ENCODE measurements around the gene GRIK4. TPM values are rescaled to one million over a fixed set of nuclear protein-coding genes. Genes with fewer than 3 reads are reported as not detected.

The GRIK4 gene
- total and polyA plus RNA-seq, 2 donors from 2014 or later = 0.25 TPM; not detected in 1

GRCh38 chr11:120768949-120769348 is 257.4 kb downstream of the GRIK4 start:
- DNase-seq (no peak), FAIRE-seq (no peak)
- no peak overlapping the region for H3K4me3 ChIP-seq (ENCODE audit: low read length in 3 of 3)
- TF ChIP-seq CTCF (IDR thresholded peaks at IDR 0.05; ENCODE audit: borderline replicate concordance, extremely low read depth, insufficient read depth) = no peak
- intact Hi-C loops (cut with DNase I) = no loop called here
- H3K4me1 ChIP-seq (ENCODE audit: control insufficient read depth in 2 of 3, insufficient read depth in 2 of 3, low read depth in 1 of 3, low read length in 3 of 3) = no peaks in the 10 kb centered on the region
- H3K36me3 ChIP-seq (ENCODE audit: control insufficient read depth in 2 of 3, insufficient read depth in 3 of 3, low read length in 3 of 3) = no peaks in the 10 kb centered on the region
- H3K27ac ChIP-seq (ENCODE audit: low read depth in 2 of 2, low read length in 2 of 2) = no peak overlapping the region
- H3K9ac ChIP-seq (ENCODE audit: low read length in 3 of 3) = no peak overlapping the region
- peaks cover 0 to 6% (median 0%) of the 10 kb centered on the region in 3 donors for H3K9me3 ChIP-seq (ENCODE audit: control insufficient read depth in 2 of 3, insufficient read depth in 1 of 3, low read length in 3 of 3)
- H3K27me3 ChIP-seq (ENCODE audit: control insufficient read depth, insufficient read depth, low read length) = no peaks in the 10 kb centered on the region

DNA sequence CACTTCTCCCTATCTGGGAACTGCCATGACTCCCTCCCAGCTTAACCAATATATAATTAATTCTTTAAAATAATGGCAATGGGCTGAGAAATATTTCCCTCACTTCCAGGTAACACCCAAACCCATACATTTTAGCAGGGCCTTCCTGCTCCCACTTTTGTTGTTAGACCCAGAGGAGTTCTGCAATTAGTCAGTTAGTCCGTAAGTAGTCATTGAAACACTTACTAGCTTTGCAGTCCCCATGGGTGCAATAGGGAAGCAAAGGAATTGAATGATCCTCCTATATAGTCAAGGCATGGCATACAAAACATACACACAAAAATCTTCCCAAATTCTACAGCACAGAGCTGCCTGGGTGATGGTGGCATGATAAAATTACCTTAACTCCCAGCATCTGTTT is 258.4 kb downstream of the GRIK4 start:
- DNase-seq (no peak), FAIRE-seq (no peak)
- no peak for TF ChIP-seq CTCF (IDR thresholded peaks at IDR 0.05; ENCODE audit: borderline replicate concordance, extremely low read depth, insufficient read depth)
- no peak overlapping the region for H3K27ac ChIP-seq (ENCODE audit: low read depth in 2 of 2, low read length in 2 of 2)
- intact Hi-C loops (cut with DNase I) = no loop called here
- no peaks in the 10 kb centered on the region for H3K36me3 ChIP-seq (ENCODE audit: control insufficient read depth in 2 of 3, insufficient read depth in 3 of 3, low read length in 3 of 3)
- H3K9me3 ChIP-seq (ENCODE audit: control insufficient read depth in 2 of 3, insufficient read depth in 1 of 3, low read length in 3 of 3) = peaks cover 0 to 6% (median 0%) of the 10 kb centered on the region in 3 donors
- no peaks in the 10 kb centered on the region for H3K27me3 ChIP-seq (ENCODE audit: control insufficient read depth, insufficient read depth, low read length)
- no peak overlapping the region for H3K9ac ChIP-seq (ENCODE audit: low read length in 3 of 3)
- no peak overlapping the region for H3K4me3 ChIP-seq (ENCODE audit: low read length in 3 of 3)
- H3K4me1 ChIP-seq (ENCODE audit: control insufficient read depth in 2 of 3, insufficient read depth in 2 of 3, low read depth in 1 of 3, low read length in 3 of 3) = no peaks in the 10 kb centered on the region

- no peak overlapping the region for H3K27ac ChIP-seq (ENCODE audit: low read depth in 2 of 2, low read length in 2 of 2)
- H3K9me3 ChIP-seq (ENCODE audit: control insufficient read depth in 2 of 3, insufficient read depth in 1 of 3, low read length in 3 of 3) = peaks cover 0 to 6% (median 0%) of the 10 kb centered on the region in 3 donors
- H3K9ac ChIP-seq (ENCODE audit: low read length in 3 of 3) = no peak overlapping the region
- no peaks in the 10 kb centered on the region for H3K36me3 ChIP-seq (ENCODE audit: control insufficient read depth in 2 of 3, insufficient read depth in 3 of 3, low read length in 3 of 3)
- no peak overlapping the region for H3K4me3 ChIP-seq (ENCODE audit: low read length in 3 of 3)
- DNase-seq (no peak), FAIRE-seq (no peak)
- intact Hi-C loops (cut with DNase I) = no loop called here
- TF ChIP-seq CTCF (IDR thresholded peaks at IDR 0.05; ENCODE audit: borderline replicate concordance, extremely low read depth, insufficient read depth) = no peak
- H3K4me1 ChIP-seq (ENCODE audit: control insufficient read depth in 2 of 3, insufficient read depth in 2 of 3, low read depth in 1 of 3, low read length in 3 of 3) = no peaks in the 10 kb centered on the region
- H3K27me3 ChIP-seq (ENCODE audit: control insufficient read depth, insufficient read depth, low read length) = no peaks in the 10 kb centered on the region
These were observed 260.1 kb downstream of the GRIK4 start for GRCh38 chr11:120771551-120772060.

DNA sequence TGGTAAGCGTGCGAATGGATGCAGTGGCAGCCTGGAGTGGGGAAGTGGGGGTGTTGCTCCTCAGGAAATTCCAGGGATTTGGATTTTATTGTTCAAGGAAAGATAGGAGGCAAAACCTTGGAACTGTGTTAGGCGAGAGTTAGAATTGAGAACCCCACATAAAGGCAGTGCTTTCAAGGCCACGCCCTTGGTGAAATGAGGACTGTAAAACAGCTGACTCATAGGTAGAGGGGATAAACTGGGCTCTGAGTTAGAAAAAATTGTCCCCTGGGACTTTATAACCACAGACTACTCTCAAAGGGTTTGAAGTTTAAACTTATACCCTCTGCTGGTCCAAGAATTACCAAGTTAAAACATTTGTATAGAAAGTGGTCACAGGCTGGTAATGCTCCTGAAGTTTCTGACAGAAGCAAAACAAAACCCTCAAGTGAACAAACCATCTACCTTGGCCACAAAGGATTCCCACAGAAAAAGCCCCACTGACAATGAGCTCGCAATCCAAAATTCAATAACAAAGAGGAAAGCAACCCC is 262.0 kb downstream of the GRIK4 start:
- no peak overlapping the region for H3K9ac ChIP-seq (ENCODE audit: low read length in 3 of 3)
- no peaks in the 10 kb centered on the region for H3K9me3 ChIP-seq (ENCODE audit: control insufficient read depth in 2 of 3, insufficient read depth in 1 of 3, low read length in 3 of 3)
- H3K4me1 ChIP-seq (ENCODE audit: control insufficient read depth in 2 of 3, insufficient read depth in 2 of 3, low read depth in 1 of 3, low read length in 3 of 3) = no peaks in the 10 kb centered on the region
- H3K27me3 ChIP-seq (ENCODE audit: control insufficient read depth, insufficient read depth, low read length) = no peaks in the 10 kb centered on the region
- FAIRE-seq (no peak), DNase-seq (peak in 1 of 5 donors; percentile 3)
- intact Hi-C loops (cut with DNase I) = no loop called here
- H3K27ac ChIP-seq (ENCODE audit: low read depth in 2 of 2, low read length in 2 of 2) = no peak overlapping the region
- TF ChIP-seq CTCF (IDR thresholded peaks at IDR 0.05; ENCODE audit: borderline replicate concordance, extremely low read depth, insufficient read depth) = no peak
- H3K36me3 ChIP-seq (ENCODE audit: control insufficient read depth in 2 of 3, insufficient read depth in 3 of 3, low read length in 3 of 3) = no peaks in the 10 kb centered on the region
- no peak overlapping the region for H3K4me3 ChIP-seq (ENCODE audit: low read length in 3 of 3)

Measured in kidney (tissue), 14 donors.